ENCODE data around the gene ITPA. TPM values are rescaled to one million over a fixed set of nuclear protein-coding genes. Genes with fewer than 3 reads are reported as not detected.

Gene ITPA
- total and polyA plus RNA-seq, 2 of the 13 experiments (the other 11 are each of a cell fraction or from before 2014, with no cell fraction given) = 60.1 to 103 TPM

DNA sequence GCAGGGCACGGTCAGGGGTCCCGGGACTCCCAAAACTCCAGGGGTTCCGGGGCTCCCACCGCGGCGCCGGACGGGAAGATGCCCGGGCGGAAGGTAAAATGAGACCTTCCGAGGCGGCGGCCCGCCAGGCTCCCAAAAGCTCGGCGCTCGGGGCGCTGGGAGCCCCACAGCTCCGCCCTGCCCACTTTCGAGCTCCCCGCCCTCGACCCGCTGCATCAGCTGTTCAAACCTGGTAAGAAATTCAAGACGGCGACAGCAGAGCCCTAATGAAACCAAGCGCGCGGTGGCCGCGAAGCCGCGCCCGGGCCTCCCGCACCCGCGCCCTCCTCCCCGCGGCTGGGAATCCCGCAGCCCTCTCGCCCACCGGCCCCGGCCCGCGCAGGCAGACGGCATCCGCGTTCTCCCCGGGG, 29.3 kb downstream of the ITPA start:
- H3K27ac ChIP-seq (ENCODE audit: extremely low read length, insufficient read depth, low read length) = no peak overlapping the region
- TF ChIP-seq SMAD1 (CRISPR knock-in tag; IDR thresholded peaks at IDR 0.05; ENCODE audit: borderline replicate concordance, low read depth) (peak; percentile 52; the same call in 1 of the 2 replicates), SOX6 (IDR thresholded peaks at IDR 0.05) (no peak), SOX6 (CRISPR knock-in tag; IDR thresholded peaks at IDR 0.05) (peak; percentile 25; the same call in 1 of the 2 replicates), ZNF232 (CRISPR knock-in tag; IDR thresholded peaks at IDR 0.05; ENCODE audit: borderline replicate concordance) (0 out of 2 replicates have a peak, but pooled peaks have one; percentile 28), ZNF605 (CRISPR knock-in tag; IDR thresholded peaks at IDR 0.05) (0 out of 2 replicates have a peak, but pooled peaks have one; percentile 34), POLR2AphosphoS2 (IDR thresholded peaks at IDR 0.05; ENCODE audit: low read depth, low read length) (no peak), ZBTB7B (CRISPR knock-in tag; IDR thresholded peaks at IDR 0.05) (0 out of 2 replicates have a peak, but pooled peaks have one; percentile 18), ZNF329 (CRISPR knock-in tag; IDR thresholded peaks at IDR 0.05; ENCODE audit: low read depth) (no peak), ZNF704 (CRISPR knock-in tag; IDR thresholded peaks at IDR 0.05; ENCODE audit: borderline replicate concordance) (0 out of 2 replicates have a peak, but pooled peaks have one; percentile 5), TFDP1 (CRISPR knock-in tag; IDR thresholded peaks at IDR 0.05; ENCODE audit: borderline replicate concordance) (peak; percentile 6; the same call in 1 of the 2 replicates), ZSCAN21 (CRISPR knock-in tag; IDR thresholded peaks at IDR 0.05; ENCODE audit: borderline replicate concordance) (no peak), MTF2 (CRISPR knock-in tag; IDR thresholded peaks at IDR 0.05; ENCODE audit: borderline replicate concordance) (0 out of 2 replicates have a peak, but pooled peaks have one; percentile 17), MAF1 (CRISPR knock-in tag; IDR thresholded peaks at IDR 0.05; ENCODE audit: borderline replicate concordance) (peak; percentile 16; the same call in 1 of the 2 replicates)
- TF ChIP-seq, protein P1, sequence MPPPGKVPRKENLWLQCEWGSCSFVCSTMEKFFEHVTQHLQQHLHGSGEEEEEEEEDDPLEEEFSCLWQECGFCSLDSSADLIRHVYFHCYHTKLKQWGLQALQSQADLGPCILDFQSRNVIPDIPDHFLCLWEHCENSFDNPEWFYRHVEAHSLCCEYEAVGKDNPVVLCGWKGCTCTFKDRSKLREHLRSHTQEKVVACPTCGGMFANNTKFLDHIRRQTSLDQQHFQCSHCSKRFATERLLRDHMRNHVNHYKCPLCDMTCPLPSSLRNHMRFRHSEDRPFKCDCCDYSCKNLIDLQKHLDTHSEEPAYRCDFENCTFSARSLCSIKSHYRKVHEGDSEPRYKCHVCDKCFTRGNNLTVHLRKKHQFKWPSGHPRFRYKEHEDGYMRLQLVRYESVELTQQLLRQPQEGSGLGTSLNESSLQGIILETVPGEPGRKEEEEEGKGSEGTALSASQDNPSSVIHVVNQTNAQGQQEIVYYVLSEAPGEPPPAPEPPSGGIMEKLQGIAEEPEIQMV (CRISPR knock-in tag; IDR thresholded peaks at IDR 0.05; ENCODE audit: low read depth) = 0 out of 2 replicates have a peak, but pooled peaks have one; percentile 6
- TF ChIP-seq, protein P2, sequence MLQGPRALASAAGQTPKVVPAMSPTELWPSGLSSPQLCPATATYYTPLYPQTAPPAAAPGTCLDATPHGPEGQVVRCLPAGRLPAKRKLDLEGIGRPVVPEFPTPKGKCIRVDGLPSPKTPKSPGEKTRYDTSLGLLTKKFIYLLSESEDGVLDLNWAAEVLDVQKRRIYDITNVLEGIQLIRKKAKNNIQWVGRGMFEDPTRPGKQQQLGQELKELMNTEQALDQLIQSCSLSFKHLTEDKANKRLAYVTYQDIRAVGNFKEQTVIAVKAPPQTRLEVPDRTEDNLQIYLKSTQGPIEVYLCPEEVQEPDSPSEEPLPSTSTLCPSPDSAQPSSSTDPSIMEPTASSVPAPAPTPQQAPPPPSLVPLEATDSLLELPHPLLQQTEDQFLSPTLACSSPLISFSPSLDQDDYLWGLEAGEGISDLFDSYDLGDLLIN (CRISPR knock-in tag; IDR thresholded peaks at IDR 0.05; ENCODE audit: borderline replicate concordance) = 0 out of 2 replicates have a peak, but pooled peaks have one; percentile 4
- TF ChIP-seq, protein P3, sequence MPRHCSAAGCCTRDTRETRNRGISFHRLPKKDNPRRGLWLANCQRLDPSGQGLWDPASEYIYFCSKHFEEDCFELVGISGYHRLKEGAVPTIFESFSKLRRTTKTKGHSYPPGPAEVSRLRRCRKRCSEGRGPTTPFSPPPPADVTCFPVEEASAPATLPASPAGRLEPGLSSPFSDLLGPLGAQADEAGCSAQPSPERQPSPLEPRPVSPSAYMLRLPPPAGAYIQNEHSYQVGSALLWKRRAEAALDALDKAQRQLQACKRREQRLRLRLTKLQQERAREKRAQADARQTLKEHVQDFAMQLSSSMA (CRISPR knock-in tag; IDR thresholded peaks at IDR 0.05) = peak; percentile 22; the same call in 1 of the 2 replicates

More for the DNA sequence above, 29.3 kb downstream of the ITPA start:
- ChIA-PET POLR2A (interaction anchor here (0.8 to 2.7 kb wide), 5 partner anchors 9 to 29 kb away, joined by 3 to 20 read pairs (median 7); partner anchors contain the start of gene ITPA), CTCF (ENCODE audit: low intra/inter-chr PET ratio, low total read pairs) (interaction anchor here (1.7 to 1.8 kb wide), 2 partner anchors 11 to 20 kb away, joined by 5 to 6 read pairs; no protein-coding TSS in a partner anchor)
- H3K79me2 ChIP-seq (ENCODE audit: insufficient read depth, low read length) = no peaks in the 10 kb centered on the region
- intact Hi-C loops (cut with micrococcal nuclease; ENCODE audit: unreplicated experiment) (loop anchor here (1.0 kb wide), 1 partner anchor 34 kb away; the partner anchor contains the start of gene DDRGK1), in situ Hi-C loops (cut with HindIII; ENCODE audit: extremely low pct_ligation_motif_present, low pct_unique_long_range_greater_than_20kb) (no loop called here)
- H3K9me3 ChIP-seq (ENCODE audit: low read length) = no peaks in the 10 kb centered on the region
- ATAC-seq (peak; percentile 11), FAIRE-seq (no peak), DNase-seq (ENCODE audit: low spot score) (no peak)
- peak overlapping the region; percentile 84 for H3K4me2 ChIP-seq (ENCODE audit: low read depth, low read length)
- peaks cover 63% of the 10 kb centered on the region for H3K4me1 ChIP-seq (ENCODE audit: insufficient read depth, low read length)
- peak overlapping the region; percentile 59 to 83 (median 83) for H3K4me3 ChIP-seq (replicated peaks in 1 of 3; ENCODE audit: insufficient read depth in 1 of 3, low read depth in 2 of 3, low read length in 3 of 3)
- no peaks in the 10 kb centered on the region; a peak in 2 of 5 replicates for H3K36me3 ChIP-seq (replicated peaks in 1 of 2; ENCODE audit: control insufficient read depth in 1 of 2, insufficient read depth in 2 of 2, low read length in 2 of 2)
- BruUV-seq (replicated peaks) = no TSS peak
- H4K20me1 ChIP-seq (ENCODE audit: insufficient read depth, low read length) = no peaks in the 10 kb centered on the region
- peaks cover 6 to 40% of the 10 kb centered on the region in 2 experiments for H3K27me3 ChIP-seq (ENCODE audit: control insufficient read depth in 1 of 2, insufficient read depth in 2 of 2, low read length in 2 of 2)
- H3K9ac ChIP-seq (ENCODE audit: insufficient read depth, low read depth, low read length) = peak overlapping the region; percentile 57
- WGBS (ENCODE audit: low lambda C conversion rate) = under 1% methylated on average over 44 of the region's 48 CpGs
- H2AFZ ChIP-seq (ENCODE audit: low read length) = no peak overlapping the region

Data from HepG2 (cell line).